ENCODE data around the gene STX10.

STX10 gene

DNA sequence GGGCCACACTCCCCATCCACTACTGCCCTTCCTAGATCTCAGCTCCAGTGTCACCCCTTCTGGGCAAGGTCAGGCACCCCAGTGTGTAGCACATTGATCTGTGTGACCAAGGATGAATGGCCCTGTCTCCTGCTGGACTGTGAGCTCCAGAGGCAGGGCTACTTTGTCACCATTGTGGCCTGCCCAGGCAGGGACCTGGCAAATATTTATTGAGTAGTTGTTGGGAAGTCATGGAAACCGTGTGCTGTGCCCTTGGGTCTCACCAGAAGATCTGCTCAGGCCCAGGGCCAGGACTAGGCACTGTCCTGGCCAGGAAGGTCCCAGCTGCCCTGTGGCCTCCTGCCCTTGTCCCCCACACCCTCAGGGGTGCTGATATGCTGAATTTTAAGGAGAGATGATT is 21.6 kb downstream of the STX10 start:
- DNase-seq (ENCODE audit: low spot score), result no peak
- TF ChIP-seq, protein P1, sequence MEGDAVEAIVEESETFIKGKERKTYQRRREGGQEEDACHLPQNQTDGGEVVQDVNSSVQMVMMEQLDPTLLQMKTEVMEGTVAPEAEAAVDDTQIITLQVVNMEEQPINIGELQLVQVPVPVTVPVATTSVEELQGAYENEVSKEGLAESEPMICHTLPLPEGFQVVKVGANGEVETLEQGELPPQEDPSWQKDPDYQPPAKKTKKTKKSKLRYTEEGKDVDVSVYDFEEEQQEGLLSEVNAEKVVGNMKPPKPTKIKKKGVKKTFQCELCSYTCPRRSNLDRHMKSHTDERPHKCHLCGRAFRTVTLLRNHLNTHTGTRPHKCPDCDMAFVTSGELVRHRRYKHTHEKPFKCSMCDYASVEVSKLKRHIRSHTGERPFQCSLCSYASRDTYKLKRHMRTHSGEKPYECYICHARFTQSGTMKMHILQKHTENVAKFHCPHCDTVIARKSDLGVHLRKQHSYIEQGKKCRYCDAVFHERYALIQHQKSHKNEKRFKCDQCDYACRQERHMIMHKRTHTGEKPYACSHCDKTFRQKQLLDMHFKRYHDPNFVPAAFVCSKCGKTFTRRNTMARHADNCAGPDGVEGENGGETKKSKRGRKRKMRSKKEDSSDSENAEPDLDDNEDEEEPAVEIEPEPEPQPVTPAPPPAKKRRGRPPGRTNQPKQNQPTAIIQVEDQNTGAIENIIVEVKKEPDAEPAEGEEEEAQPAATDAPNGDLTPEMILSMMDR (IDR thresholded peaks at IDR 0.05; ENCODE audit: extremely low read depth, insufficient read depth, missing control alignments), result no peak
- in situ Hi-C loops (cut with MboI; ENCODE audit: low pct_unique_long_range_greater_than_20kb, low sequenced_read_pairs, unreplicated experiment), result no loop called here

DNA sequence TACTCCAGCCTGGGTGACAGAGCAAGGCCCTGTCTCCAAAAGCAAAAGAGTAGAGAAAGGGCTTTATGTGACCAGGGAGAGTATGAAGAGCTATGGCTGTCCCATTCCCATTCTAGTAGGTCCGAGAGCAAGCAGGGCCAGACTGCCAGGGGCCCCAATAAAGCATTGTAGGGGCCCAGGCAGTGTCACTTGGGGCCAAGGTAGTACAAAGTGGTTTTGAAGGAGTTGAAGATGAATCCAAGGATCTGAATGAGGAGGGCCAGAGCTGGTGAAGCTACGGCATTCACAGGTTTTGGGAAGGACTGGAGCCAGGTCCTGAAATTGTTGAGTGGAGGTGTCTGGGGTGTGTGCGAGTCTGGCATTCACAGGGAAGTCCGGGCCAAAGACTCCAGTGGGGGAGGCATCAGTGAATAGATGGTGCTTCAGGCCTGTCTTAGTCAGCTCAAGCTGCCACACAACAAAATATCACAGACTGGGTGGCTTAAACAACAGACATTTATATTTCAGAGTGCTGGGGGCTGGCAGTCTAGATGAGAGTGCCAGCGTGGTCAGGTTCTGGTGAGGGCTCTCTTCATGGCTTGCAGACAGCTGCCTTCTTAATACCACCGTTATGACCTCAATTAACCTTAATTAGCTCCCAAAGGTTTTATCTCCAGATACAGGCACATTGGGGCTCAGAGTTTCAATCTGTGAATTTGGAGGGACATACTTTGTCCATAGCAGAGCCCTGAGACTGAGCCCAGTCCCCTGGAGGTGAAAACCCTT is 22.2 kb downstream of the STX10 start:
- DNase-seq (ENCODE audit: low spot score), result no peak

DNA sequence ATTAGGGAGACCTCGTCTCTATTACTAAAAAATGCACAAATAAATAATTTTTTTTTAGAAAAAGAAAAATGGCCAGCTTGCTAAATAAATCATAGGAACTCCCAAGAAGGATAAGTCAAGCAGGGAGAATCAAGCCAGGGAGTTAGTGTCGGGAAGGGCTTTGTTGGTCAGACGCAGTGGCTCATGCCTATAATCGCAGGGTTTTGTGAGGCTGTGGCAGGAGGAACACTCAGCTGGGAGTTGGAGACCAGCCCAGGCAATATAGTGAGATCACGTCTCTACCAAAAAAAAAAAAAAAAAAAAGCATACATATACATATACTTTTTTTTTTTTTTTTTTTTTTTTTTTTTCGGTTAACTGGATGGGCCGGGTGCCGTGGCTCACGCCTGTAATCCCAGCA is 23.1 kb downstream of the STX10 start:
- DNase-seq (ENCODE audit: low spot score), result no peak
- in situ Hi-C loops (cut with MboI; ENCODE audit: low pct_unique_long_range_greater_than_20kb, low sequenced_read_pairs, unreplicated experiment), result no loop called here
- TF ChIP-seq, protein P1 (IDR thresholded peaks at IDR 0.05; ENCODE audit: extremely low read depth, insufficient read depth, missing control alignments), result no peak

More for the DNA sequence above, 22.2 kb downstream of the STX10 start:
- in situ Hi-C loops (cut with MboI; ENCODE audit: low pct_unique_long_range_greater_than_20kb, low sequenced_read_pairs, unreplicated experiment), result no loop called here
- TF ChIP-seq, protein P1 (IDR thresholded peaks at IDR 0.05; ENCODE audit: extremely low read depth, insufficient read depth, missing control alignments), result no peak

DNA sequence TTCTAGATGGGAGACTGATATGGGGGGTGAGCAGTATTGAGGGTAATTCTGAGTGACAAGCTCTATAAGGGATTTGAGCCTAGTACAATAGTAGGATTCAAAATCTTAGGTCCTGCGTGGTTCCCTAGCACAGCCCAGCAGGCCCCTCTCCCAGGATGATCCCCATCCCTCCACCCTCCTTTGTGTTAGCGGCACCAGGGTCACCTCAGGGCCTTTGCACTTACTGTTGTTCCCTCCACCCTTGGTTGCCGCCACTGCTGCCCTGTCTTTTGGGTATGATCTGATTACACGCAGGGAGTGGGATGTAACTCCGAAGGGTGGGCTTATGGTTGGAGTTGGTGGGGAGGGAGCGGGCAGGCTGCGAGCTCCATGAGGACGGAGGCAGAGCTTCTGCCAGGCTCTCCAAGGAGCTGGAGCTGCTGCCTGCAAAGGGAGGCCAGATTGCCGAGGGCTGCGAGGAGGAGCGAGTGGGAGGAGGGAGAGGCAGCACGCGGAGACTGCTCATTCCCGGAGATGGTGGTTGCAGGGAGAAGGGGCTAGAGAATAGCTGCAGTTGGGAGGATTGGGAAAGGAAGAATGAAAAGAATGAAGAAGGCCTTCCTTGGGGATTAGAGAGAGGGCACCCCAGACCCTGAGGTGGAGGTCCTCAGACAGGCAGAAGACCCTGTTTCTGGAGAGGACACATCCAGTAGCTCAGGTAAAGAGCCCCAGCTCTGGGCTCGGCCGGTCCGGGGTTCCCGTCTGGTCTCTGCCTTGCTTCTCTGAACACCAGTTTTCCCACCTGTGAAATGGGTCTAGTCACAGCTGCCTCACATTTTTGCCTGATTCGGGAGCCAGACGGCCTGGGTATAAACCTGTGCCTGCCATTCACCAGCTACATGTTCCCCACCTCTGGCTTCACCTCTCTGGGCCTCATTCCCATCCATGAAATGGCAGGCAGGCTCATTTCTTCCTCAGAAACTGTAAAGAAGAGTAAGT is 26.9 kb downstream of the STX10 start:
- in situ Hi-C loops (cut with MboI; ENCODE audit: low pct_unique_long_range_greater_than_20kb, low sequenced_read_pairs, unreplicated experiment), result no loop called here
- TF ChIP-seq, protein P1 (IDR thresholded peaks at IDR 0.05; ENCODE audit: extremely low read depth, insufficient read depth, missing control alignments), result no peak
- no peak for DNase-seq (ENCODE audit: low spot score)

DNA sequence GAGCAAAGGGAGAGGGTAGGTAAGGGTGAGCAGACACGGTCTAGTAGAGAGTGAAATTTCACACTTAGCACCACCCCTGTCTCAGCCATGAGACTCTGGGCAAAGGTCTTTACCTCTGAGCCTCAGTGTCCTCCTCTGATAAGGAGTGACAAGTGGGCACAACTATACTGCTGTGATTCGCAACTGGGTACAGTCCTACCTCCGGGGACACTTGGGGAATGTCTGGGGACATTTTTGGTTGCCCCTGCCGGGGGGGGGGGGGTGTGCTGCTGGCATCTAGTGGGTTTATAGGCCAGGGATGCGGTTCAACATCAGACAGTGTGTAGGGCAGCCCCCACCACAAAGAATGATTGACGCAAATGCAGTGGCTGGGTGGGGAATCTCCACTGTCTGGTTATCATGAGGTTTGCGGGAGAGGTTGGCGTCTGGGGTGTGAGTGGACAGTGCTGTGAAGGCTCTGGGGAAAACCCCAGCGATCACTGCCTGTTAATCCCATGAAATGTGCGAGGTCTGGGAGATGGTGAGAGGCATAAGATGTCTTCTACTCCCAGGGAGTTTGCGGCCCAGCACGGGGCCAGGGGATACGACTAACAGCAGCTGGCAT is 27.8 kb downstream of the STX10 start:
- DNase-seq (ENCODE audit: low spot score), result no peak
- TF ChIP-seq, protein P1 (IDR thresholded peaks at IDR 0.05; ENCODE audit: extremely low read depth, insufficient read depth, missing control alignments), result no peak
- in situ Hi-C loops (cut with MboI; ENCODE audit: low pct_unique_long_range_greater_than_20kb, low sequenced_read_pairs, unreplicated experiment), result no loop called here

DNA sequence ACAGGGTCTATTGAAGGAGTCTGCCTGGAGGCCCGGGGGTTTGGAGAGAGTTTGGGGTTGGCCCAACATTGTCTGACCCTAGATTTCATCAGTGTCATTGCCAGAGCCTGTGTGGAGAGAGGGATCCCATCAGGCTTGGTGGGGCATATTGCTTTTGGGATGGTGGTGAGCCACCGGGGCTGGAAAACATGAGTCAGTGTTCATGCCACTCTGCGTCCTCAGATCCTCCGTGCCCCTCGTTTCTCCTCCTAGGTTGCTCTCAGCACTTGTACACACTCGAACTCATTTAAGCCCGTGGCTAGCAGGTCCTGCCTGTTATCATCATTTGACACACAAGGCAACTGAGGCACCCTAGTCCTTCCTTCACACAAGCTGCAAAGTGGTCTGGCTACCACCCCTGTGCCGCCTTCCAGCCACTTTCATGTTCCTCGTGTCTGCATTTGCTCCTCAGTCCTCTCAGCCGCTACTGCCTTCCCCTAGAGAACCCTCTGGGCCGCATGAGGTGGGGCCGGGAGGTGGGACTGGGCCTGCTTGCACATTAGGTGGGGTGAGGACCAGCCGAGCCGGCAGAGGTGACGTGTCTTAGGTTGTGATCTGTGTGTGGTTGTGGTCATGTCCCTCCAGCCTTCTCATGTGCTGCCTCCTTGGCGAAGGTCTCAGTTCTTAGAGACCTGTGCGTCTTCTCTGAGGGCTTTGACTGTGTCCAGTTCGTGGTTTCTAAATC is 28.5 kb downstream of the STX10 start:
- no peak for DNase-seq (ENCODE audit: low spot score)
- TF ChIP-seq, protein P1 (IDR thresholded peaks at IDR 0.05; ENCODE audit: extremely low read depth, insufficient read depth, missing control alignments), result no peak

More for the DNA sequence above, 28.5 kb downstream of the STX10 start:
- in situ Hi-C loops (cut with MboI; ENCODE audit: low pct_unique_long_range_greater_than_20kb, low sequenced_read_pairs, unreplicated experiment), result no loop called here
